H9 (cell line): Measurements from ENCODE around the gene CCPG1. TPM values are rescaled to one million over a fixed set of nuclear protein-coding genes. Genes with fewer than 3 reads are reported as not detected.

Source experiments
- DNase-seq: peaks from one replicate; pipeline ENCODE4 v3.0.0-alpha.2; 2017
- H2AFZ ChIP-seq: one replicate; pipeline ENCODE4 v1.6.1; 2013; ENCODE audit warnings: mild to moderate bottlenecking, low read length, control low read depth, moderate library complexity
- H2AK5ac ChIP-seq: 2 replicates; pipeline ENCODE4 v1.6.1; 2013; ENCODE audit warnings: low read length, control low read depth, mixed read lengths; ENCODE audit not compliant: insufficient read length
- H2BK120ac ChIP-seq: one replicate; pipeline ENCODE4 v1.6.1; 2013; ENCODE audit warnings: low read depth, mild to moderate bottlenecking, low read length, control low read depth, inconsistent platforms; ENCODE audit not compliant: poor library complexity, severe bottlenecking
- H2BK12ac ChIP-seq: 2 replicates; pipeline ENCODE4 v1.6.1; 2013; ENCODE audit warnings: low read length, control low read depth, mixed read lengths, low read depth; ENCODE audit not compliant: insufficient read length
- H2BK15ac ChIP-seq: 2 replicates; pipeline ENCODE4 v1.6.1; 2013; ENCODE audit warnings: low read depth, low read length, control low read depth
- H2BK20ac ChIP-seq: one replicate; pipeline ENCODE4 v1.6.1; 2013; ENCODE audit warnings: low read depth, mild to moderate bottlenecking, low read length, control low read depth, inconsistent platforms; ENCODE audit not compliant: poor library complexity, severe bottlenecking
- H2BK5ac ChIP-seq: 2 replicates; pipeline ENCODE4 v1.6.1; 2013; ENCODE audit warnings: low read length, control low read depth, mixed read lengths; ENCODE audit not compliant: insufficient read length
- H3K14ac ChIP-seq: 2 replicates; pipeline ENCODE4 v1.6.1; 2013; ENCODE audit warnings: low read length, control low read depth; ENCODE audit not compliant: insufficient read depth
- H3K18ac ChIP-seq: 2 replicates; pipeline ENCODE4 v1.6.1; 2013; ENCODE audit warnings: low read depth, mild to moderate bottlenecking, mixed read lengths, low read length, control low read depth; ENCODE audit not compliant: insufficient read length
- H3K23ac ChIP-seq: 2 replicates; pipeline ENCODE4 v1.6.1; 2013; ENCODE audit warnings: low read length, control low read depth, mixed read lengths, low read depth; ENCODE audit not compliant: insufficient read length
- H3K23me2 ChIP-seq: 2 replicates; pipeline ENCODE4 v1.6.1; 2013; ENCODE audit warnings: low read depth, mild to moderate bottlenecking, mixed read lengths, low read length, control low read depth; ENCODE audit not compliant: insufficient read length, poor library complexity, severe bottlenecking
- H3K27ac ChIP-seq: 2 replicates; pipeline ENCODE4 v1.5.1; 2013; ENCODE audit warnings: low read length, control low read depth, mixed read lengths, low read depth; ENCODE audit not compliant: insufficient read length
- H3K27me3 ChIP-seq: 2 replicates; pipeline ENCODE4 v1.6.1; 2013; ENCODE audit warnings: low read length, control low read depth, inconsistent platforms; ENCODE audit not compliant: insufficient read depth
- H3K4ac ChIP-seq: 2 replicates; pipeline ENCODE4 v1.6.1; 2013; ENCODE audit warnings: low read depth, mild to moderate bottlenecking, control low read depth, inconsistent platforms, low read length, moderate library complexity
- H3K4me1 ChIP-seq: 2 replicates; pipeline ENCODE4 v1.6.1; 2013; ENCODE audit warnings: low read length, control low read depth, inconsistent platforms; ENCODE audit not compliant: insufficient read depth
- H3K4me2 ChIP-seq: 2 replicates; pipeline ENCODE4 v1.6.1; 2013; ENCODE audit warnings: low read length, control low read depth, mixed read lengths; ENCODE audit not compliant: insufficient read length, insufficient read depth
- H3K56ac ChIP-seq: 2 replicates; pipeline ENCODE4 v1.6.1; 2013; ENCODE audit warnings: low read depth, mild to moderate bottlenecking, mixed read lengths, low read length, control low read depth; ENCODE audit not compliant: insufficient read length
- H3K79me1 ChIP-seq: 2 replicates; pipeline ENCODE4 v1.6.1; 2013; ENCODE audit warnings: low read depth, mild to moderate bottlenecking, moderate library complexity, low read length, control low read depth, inconsistent platforms; ENCODE audit not compliant: insufficient read depth, poor library complexity, severe bottlenecking
- H3K79me2 ChIP-seq: 2 replicates; pipeline ENCODE4 v1.6.1; 2013; ENCODE audit warnings: low read length, control low read depth, inconsistent platforms; ENCODE audit not compliant: insufficient read depth
- H3K9ac ChIP-seq: 2 replicates; pipeline ENCODE4 v1.6.1; 2013; ENCODE audit warnings: low read length, control low read depth, mixed read lengths; ENCODE audit not compliant: insufficient read length; ENCODE audit errors: extremely low read depth
- H3K9me3 ChIP-seq: one replicate; pipeline ENCODE4 v1.6.1; 2013; ENCODE audit warnings: low read depth, low read length, inconsistent platforms; ENCODE audit not compliant: control insufficient read depth
- H3T11ph ChIP-seq: one replicate; pipeline ENCODE4 v1.6.1; 2013; ENCODE audit warnings: mild to moderate bottlenecking, low read length, control low read depth, inconsistent platforms
- H4K20me1 ChIP-seq: one replicate; pipeline ENCODE4 v1.6.1; 2013; ENCODE audit not compliant: control insufficient read depth, insufficient read length, insufficient read depth
- H4K5ac ChIP-seq: 2 replicates; pipeline ENCODE4 v1.6.1; 2013; ENCODE audit warnings: low read depth, mild to moderate bottlenecking, mixed read lengths, low read length, control low read depth; ENCODE audit not compliant: insufficient read length
- H4K8ac ChIP-seq: replicated peaks from 2 replicates; pipeline ENCODE4 v1.6.1; 2013; ENCODE audit warnings: low read length, control low read depth, mixed read lengths, low read depth; ENCODE audit not compliant: insufficient read length
- H4K91ac ChIP-seq: 2 replicates; pipeline ENCODE4 v1.6.1; 2013; ENCODE audit warnings: low read depth, mild to moderate bottlenecking, moderate library complexity, mixed read lengths, low read length, control low read depth; ENCODE audit not compliant: insufficient read length
- H3K27ac Mint-ChIP-seq, 3 experiments: 2 replicates in 2 of 3; 3 replicates in 1 of 3; pipeline ENCODE4 v1.8.0; 2020 to 2021; ENCODE audit warnings: mixed read lengths in 3 of 3, mild to moderate bottlenecking in 1 of 3, moderate library complexity in 1 of 3
- H3K27me3 Mint-ChIP-seq: 2 replicates; pipeline ENCODE4 v1.8.0; 2021; ENCODE audit warnings: low read depth, mild to moderate bottlenecking, moderate library complexity, mixed read lengths
- H3K36me3 Mint-ChIP-seq, 3 experiments: 2 replicates in 2 of 3; 3 replicates in 1 of 3; pipeline ENCODE4 v1.8.0; 2020 to 2021; ENCODE audit warnings: low read depth in 3 of 3, mixed read lengths in 3 of 3; ENCODE audit not compliant: insufficient read depth in 1 of 3
- H3K4me1 Mint-ChIP-seq, 2 experiments: 2 replicates each; pipeline ENCODE4 v1.8.0; 2020; ENCODE audit warnings: mixed read lengths in 2 of 2
- H3K4me3 Mint-ChIP-seq, 2 experiments: 2 replicates in 1 of 2; 3 replicates in 1 of 2; pipeline ENCODE4 v1.8.0; 2020 to 2021; ENCODE audit warnings: mild to moderate bottlenecking in 2 of 2, mixed read lengths in 2 of 2, moderate library complexity in 1 of 2
- H3K9me3 Mint-ChIP-seq, 2 experiments: 2 replicates in 1 of 2; 3 replicates in 1 of 2; pipeline ENCODE4 v1.8.0; 2020; ENCODE audit warnings: mild to moderate bottlenecking in 2 of 2, mixed read lengths in 2 of 2, moderate library complexity in 1 of 2
- CTCF ChIP-seq: fragments of 200-600 bp; sonication (generic); conservative IDR thresholded peaks from 3 replicates; pipeline ENCODE4 v1.8.0; 2021; ENCODE audit warnings: antibody characterized with exemption, mild to moderate bottlenecking
- WGBS: extraction: QIAGEN DNeasy Blood & Tissue Kit; methylation state at CpG from one replicate; pipeline ENCODE4 v1.1.7; 2013; ENCODE audit warnings: missing lambda C conversion rate, low lambda C conversion rate, mixed read lengths; ENCODE audit not compliant: insufficient read length; ENCODE audit errors: extremely low coverage; 5-methylcytosine and 5-hydroxymethylcytosine counted together
- total RNA-seq: library from RNA; stranded (reverse); gene quantifications from 2 replicates; pipeline ENCODE4 v1.2.1, GENCODE V29; 2021

CCPG1 gene
- total RNA-seq, 1 experiment from 2014 or later: 9.0 TPM

GRCh38 chr15:55319537-55320237, 88.5 kb downstream of the CCPG1 start:
- H3K14ac ChIP-seq: no peak overlapping the region
- no peaks in the 10 kb centered on the region for H4K20me1 ChIP-seq
- no peak overlapping the region for H2BK5ac ChIP-seq
- no peak overlapping the region for H2BK120ac ChIP-seq
- no peak overlapping the region for H2BK20ac ChIP-seq
- H3K9me3 ChIP-seq: no peaks in the 10 kb centered on the region
- no peaks in the 10 kb centered on the region for H3K27me3 ChIP-seq
- H2BK12ac ChIP-seq: no peak overlapping the region
- H3K79me2 ChIP-seq: no peaks in the 10 kb centered on the region
- no peaks in the 10 kb centered on the region for H3K79me1 ChIP-seq
- DNase-seq: no peak
- peak overlapping the region in 1 of 3 experiments; percentile 96; a peak in 1 of 7 replicates for H3K27ac Mint-ChIP-seq
- peaks cover 26 to 31% of the 10 kb centered on the region in 2 experiments for H3K4me1 Mint-ChIP-seq
- peak overlapping the region; percentile 64 for H3K4me2 ChIP-seq
- H3K18ac ChIP-seq: no peak overlapping the region
- no peak overlapping the region for H3K56ac ChIP-seq
- WGBS: no CpG with 5 or more reads among the region's 4 CpGs
- H2BK15ac ChIP-seq: no peak overlapping the region
- no peak overlapping the region for H4K5ac ChIP-seq
- no peak overlapping the region for H4K91ac ChIP-seq
- peaks cover 4% of the 10 kb centered on the region for H3K23me2 ChIP-seq
- H3K9ac ChIP-seq: no peak overlapping the region
- peak overlapping the region; percentile 53 for H2AFZ ChIP-seq
- H3T11ph ChIP-seq: no peak overlapping the region
- H3K27me3 Mint-ChIP-seq: no peaks in the 10 kb centered on the region
- TF ChIP-seq CTCF: no peak
- H3K36me3 Mint-ChIP-seq: peaks cover 0 to 7% (median 3%) of the 10 kb centered on the region in 3 experiments; a peak in 5 of 7 replicates
- H2AK5ac ChIP-seq: no peak overlapping the region
- peak overlapping the region; percentile 91 to 98 for H3K4me3 Mint-ChIP-seq
- H3K9me3 Mint-ChIP-seq: no peaks in the 10 kb centered on the region
- no peak overlapping the region for H3K4ac ChIP-seq
- H3K4me1 ChIP-seq: no peaks in the 10 kb centered on the region
- no peak overlapping the region for H3K23ac ChIP-seq
- H4K8ac ChIP-seq: no peak overlapping the region
- no peak overlapping the region for H3K27ac ChIP-seq
